Fibroblast of lung (primary cell): ENCODE data around the gene MTX2. TPM values are rescaled to one million over a fixed set of nuclear protein-coding genes. Genes with fewer than 3 reads are reported as not detected.

Experiments used
- DNase-seq, 2 donors: peaks; one replicate each; pipeline versions ENCODE4 v3.0.0 to v3.0.0-alpha.2; 2010; ENCODE audit warnings: low read depth in 2 of 2
- H2AFZ ChIP-seq: 2 replicates; pipeline ENCODE4 v1.5.1; 2012; ENCODE audit warnings: low read length, control low read depth, inconsistent platforms
- H3K27ac ChIP-seq: 2 replicates; pipeline ENCODE4 v1.5.1; 2011; ENCODE audit warnings: low read length, control low read depth; ENCODE audit not compliant: insufficient read depth
- H3K27me3 ChIP-seq: 2 replicates; pipeline ENCODE4 v1.5.1; 2011; ENCODE audit warnings: mild to moderate bottlenecking, low read length; ENCODE audit not compliant: control insufficient read depth, insufficient read depth
- H3K36me3 ChIP-seq: 2 replicates; pipeline ENCODE4 v1.5.1; 2011; ENCODE audit warnings: low read length; ENCODE audit not compliant: control insufficient read depth, insufficient read depth
- H3K4me1 ChIP-seq: 2 replicates; pipeline ENCODE4 v1.5.1; 2011; ENCODE audit warnings: low read length; ENCODE audit not compliant: control insufficient read depth, insufficient read depth; ENCODE audit errors: extremely low read depth
- H3K4me2 ChIP-seq: 2 replicates; pipeline ENCODE4 v1.5.1; 2011; ENCODE audit warnings: low read length, control low read depth; ENCODE audit not compliant: insufficient read depth; ENCODE audit errors: extremely low read depth
- H3K4me3 ChIP-seq, 4 experiments: fragments of 200-600 bp in 1 of 4; sonication (generic) in 1 of 4; replicated peaks in 1 of 4; 2 replicates each; pipeline ENCODE4 v1.5.1; 2011 to 2016; ENCODE audit warnings: low read length in 4 of 4, low read depth in 3 of 4, mild to moderate bottlenecking in 3 of 4, control low read depth in 2 of 4, inconsistent platforms in 1 of 4, mixed read lengths in 1 of 4; ENCODE audit not compliant: insufficient read depth in 1 of 4; ENCODE audit errors: control extremely low read depth in 1 of 4
- H3K79me2 ChIP-seq: 2 replicates; pipeline ENCODE4 v1.5.1; 2012; ENCODE audit warnings: mild to moderate bottlenecking, low read length, inconsistent platforms; ENCODE audit not compliant: control insufficient read depth, insufficient read depth
- H3K9ac ChIP-seq: 2 replicates; pipeline ENCODE4 v1.5.1; 2011; ENCODE audit warnings: mild to moderate bottlenecking, low read length, control low read depth; ENCODE audit not compliant: insufficient read depth
- H3K9me3 ChIP-seq: 2 replicates; pipeline ENCODE4 v1.5.1; 2012; ENCODE audit warnings: low read depth, low read length; ENCODE audit not compliant: control insufficient read depth, insufficient read depth
- H4K20me1 ChIP-seq: 2 replicates; pipeline ENCODE4 v1.5.1; 2011; ENCODE audit warnings: low read length; ENCODE audit not compliant: control insufficient read depth, insufficient read depth; ENCODE audit errors: extremely low read depth
- CTCF ChIP-seq, 2 donors: IDR thresholded peaks in 1 of 2; conservative IDR thresholded peaks in 1 of 2; 1 replicate in 1 of 2; 2 replicates in 1 of 2; pipeline ENCODE4 v1.5.1; 2011 to 2012; ENCODE audit warnings: low read length in 2 of 2, control low read depth in 1 of 2, inconsistent platforms in 1 of 2, low read depth in 1 of 2, mild to moderate bottlenecking in 1 of 2
- EZH2 ChIP-seq: IDR thresholded peaks from 2 replicates; pipeline ENCODE4 v1.5.1; 2012; ENCODE audit warnings: low read length, control low read depth, mild to moderate bottlenecking; ENCODE audit errors: missing control alignments
- polyA plus RNA-seq, 2 donors: library from polyadenylated mRNA; depleted of rRNA in 1 of 2; stranded (reverse) in 1 of 2; unstranded in 1 of 2; fragments of >200 nt; gene quantifications; 2 replicates each; pipeline ENCODE4 v1.2.1, GENCODE V29; 2011 to 2012; ENCODE audit warnings: missing spikeins in 1 of 2
- total RNA-seq: library from RNA; depleted of rRNA; stranded (reverse); fragments of >200 nt; gene quantifications from 2 replicates; pipeline ENCODE4 v1.2.1, GENCODE V29; 2014

MTX2 gene
- total and polyA plus RNA-seq, 2 donors (not counting 1 experiment from before 2014, with no cell fraction given), result 29.6 to 46.9 TPM

- Histone ChIP-seq H3K9ac (no peak overlapping the region), H3K79me2 (no peaks in the 10 kb centered on the region), H3K27ac (no peak overlapping the region), H3K9me3 (no peaks in the 10 kb centered on the region), H3K4me2 (no peak overlapping the region), H3K4me3 (no peak overlapping the region), H4K20me1 (no peaks in the 10 kb centered on the region), H3K27me3 (no peaks in the 10 kb centered on the region), H3K36me3 (no peaks in the 10 kb centered on the region), H3K4me1 (no peaks in the 10 kb centered on the region), H2AFZ (no peak overlapping the region)
- DNase-seq, result no peak
- TF ChIP-seq CTCF (conservative IDR thresholded peaks at IDR 0.05 in 1 of 2, IDR thresholded peaks at IDR 0.05 in 1 of 2; ENCODE audit: low read depth in 1 of 2, low read length in 2 of 2) (no peak), EZH2 (no peak)
These were observed 109.1 kb downstream of the MTX2 start for GRCh38 chr2:176378323-176378722.

GRCh38 chr2:176380341-176380740, 111.1 kb downstream of the MTX2 start:
- no peak overlapping the region for H3K4me2 ChIP-seq
- no peak overlapping the region for H3K9ac ChIP-seq
- no peak overlapping the region for H2AFZ ChIP-seq
- TF ChIP-seq EZH2 (no peak), CTCF (conservative IDR thresholded peaks at IDR 0.05 in 1 of 2, IDR thresholded peaks at IDR 0.05 in 1 of 2; ENCODE audit: low read depth in 1 of 2, low read length in 2 of 2) (no peak)
- no peaks in the 10 kb centered on the region for H3K36me3 ChIP-seq
- no peaks in the 10 kb centered on the region for H4K20me1 ChIP-seq
- no peak overlapping the region for H3K4me3 ChIP-seq
- no peaks in the 10 kb centered on the region for H3K9me3 ChIP-seq
- H3K4me1 ChIP-seq, result no peaks in the 10 kb centered on the region
- no peaks in the 10 kb centered on the region for H3K27me3 ChIP-seq
- no peaks in the 10 kb centered on the region for H3K79me2 ChIP-seq
- DNase-seq, result no peak
- H3K27ac ChIP-seq, result no peak overlapping the region

GRCh38 chr2:176383100-176383499, 113.9 kb downstream of the MTX2 start:
- H3K4me1 ChIP-seq, result no peaks in the 10 kb centered on the region
- TF ChIP-seq CTCF (conservative IDR thresholded peaks at IDR 0.05 in 1 of 2, IDR thresholded peaks at IDR 0.05 in 1 of 2; ENCODE audit: low read depth in 1 of 2, low read length in 2 of 2) (no peak), EZH2 (no peak)
- H3K79me2 ChIP-seq, result no peaks in the 10 kb centered on the region
- H3K27ac ChIP-seq, result no peak overlapping the region
- H3K4me2 ChIP-seq, result no peak overlapping the region
- no peak for DNase-seq
- no peaks in the 10 kb centered on the region for H3K27me3 ChIP-seq
- no peaks in the 10 kb centered on the region for H3K36me3 ChIP-seq
- no peak overlapping the region for H2AFZ ChIP-seq
- no peaks in the 10 kb centered on the region for H3K9me3 ChIP-seq
- H4K20me1 ChIP-seq, result no peaks in the 10 kb centered on the region
- no peak overlapping the region for H3K9ac ChIP-seq
- H3K4me3 ChIP-seq, result no peak overlapping the region
